Hypothalamus (tissue), 51 donors: ENCODE measurements around the gene ZNF564.
"Not testable (repeated sequence)": the region's sequence is repeated elsewhere in the genome, so short reads cannot be mapped to it uniquely, and the experiment has no call there.

Experiments
- DNase-seq, 51 donors: peaks; one replicate each; lab custom pipeline; 2025; lab: John Stamatoyannopoulos, UW

ZNF564 gene

GRCh38 chr19:12551060-12551832, at the start of gene ZNF564:
TSS of gene ZNF564 (minus strand) at chr19:12551482. CDS start at chr19:12551332, 150 bp downstream.
- DNase-seq, result peak; percentile 75 to 100 (median 95)

GRCh38 chr19:12597594-12597993, 46.3 kb upstream of the ZNF564 start:
- DNase-seq, result no peak

GRCh38 chr19:12596927-12597548, 45.8 kb upstream of the ZNF564 start:
- peak in 15 of 51 donors; percentile 3 to 43 (median 13) for DNase-seq

GRCh38 chr19:12596485-12596884, 45.2 kb upstream of the ZNF564 start:
- DNase-seq, result no peak

GRCh38 chr19:12581100-12581499, 29.8 kb upstream of the ZNF564 start:
- DNase-seq, result no peak

GRCh38 chr19:12580180-12580694, 29.0 kb upstream of the ZNF564 start:
- DNase-seq, result no peak

- no peak for DNase-seq
These were observed 27.4 kb upstream of the ZNF564 start for GRCh38 chr19:12578641-12579040.

- DNase-seq, result no peak
These were observed 22.8 kb upstream of the ZNF564 start for GRCh38 chr19:12574036-12574435.

GRCh38 chr19:12567951-12568350, 16.7 kb upstream of the ZNF564 start:
- DNase-seq, result no peak

GRCh38 chr19:12566380-12566779, 15.1 kb upstream of the ZNF564 start:
- DNase-seq, result not testable (repeated sequence)

- peak; percentile 12 to 96 (median 79) for DNase-seq
These were observed 12.9 kb upstream of the ZNF564 start for GRCh38 chr19:12564016-12564664.

- DNase-seq, result no peak
These were observed 4.2 kb upstream of the ZNF564 start for GRCh38 chr19:12555456-12555930.

GRCh38 chr19:12546903-12547302, 4.4 kb downstream of the ZNF564 start:
- no peak for DNase-seq

- DNase-seq, result no peak
These were observed 5.2 kb downstream of the ZNF564 start for GRCh38 chr19:12546068-12546467.

- DNase-seq, result no peak
These were observed 6.0 kb downstream of the ZNF564 start for GRCh38 chr19:12545267-12545666.

- peak in 1 of 51 donors; percentile 30 for DNase-seq
These were observed 6.8 kb downstream of the ZNF564 start for GRCh38 chr19:12544401-12544876.

- no peak for DNase-seq
These were observed 7.4 kb downstream of the ZNF564 start for GRCh38 chr19:12543855-12544254.

GRCh38 chr19:12527034-12527836, 24.0 kb downstream of the ZNF564 start:
- DNase-seq, result no peak

- DNase-seq, result no peak
These were observed 24.7 kb downstream of the ZNF564 start for GRCh38 chr19:12526542-12526941.

GRCh38 chr19:12521996-12522395, 29.3 kb downstream of the ZNF564 start:
- no peak for DNase-seq
